Lung (tissue), 12 donors: ENCODE measurements around the gene NOX4. TPM values are rescaled to one million over a fixed set of nuclear protein-coding genes. Genes with fewer than 3 reads are reported as not detected.

Experiments used
- ATAC-seq: fragments of 200-7000 bp; cut with Tn5 transposase; one replicate; pipeline ENCODE4 v1.9.1; 2020; ENCODE audit warnings: moderate number of reproducible peaks; ENCODE audit not compliant: insufficient read depth, low FRiP score
- DNase-seq, 3 donors: peaks; one replicate each; pipeline ENCODE4 v3.0.0-alpha.2; 2013 to 2017
- H3K27ac ChIP-seq, 2 donors: one replicate each; pipeline ENCODE4 v1.5.1; 2013; ENCODE audit warnings: mild to moderate bottlenecking in 2 of 2, moderate library complexity in 2 of 2, control low read depth in 1 of 2, inconsistent platforms in 1 of 2, low read depth in 1 of 2, low read length in 1 of 2
- H3K27me3 ChIP-seq, 3 donors: one replicate each; pipeline ENCODE4 v1.5.1; 2013; ENCODE audit warnings: low read length in 2 of 3; ENCODE audit not compliant: control insufficient read depth in 3 of 3, insufficient read depth in 3 of 3
- H3K36me3 ChIP-seq, 4 donors: one replicate each; pipeline ENCODE4 v1.5.1; 2013; ENCODE audit warnings: low read length in 4 of 4, mild to moderate bottlenecking in 1 of 4, moderate library complexity in 1 of 4; ENCODE audit not compliant: control insufficient read depth in 4 of 4, insufficient read depth in 4 of 4
- H3K4me1 ChIP-seq, 5 donors: one replicate each; pipeline ENCODE4 v1.5.1; 2013; ENCODE audit warnings: low read length in 5 of 5, mild to moderate bottlenecking in 2 of 5, moderate library complexity in 1 of 5; ENCODE audit not compliant: control insufficient read depth in 5 of 5, insufficient read depth in 5 of 5
- H3K4me3 ChIP-seq: one replicate; pipeline ENCODE4 v1.5.1; 2013; ENCODE audit warnings: mild to moderate bottlenecking, control low read depth, moderate library complexity
- H3K9ac ChIP-seq, 2 donors: one replicate each; pipeline ENCODE4 v1.5.1; 2013; ENCODE audit warnings: low read length in 2 of 2, control low read depth in 1 of 2; ENCODE audit not compliant: insufficient read depth in 1 of 2
- H3K9me3 ChIP-seq, 4 donors: one replicate each; pipeline ENCODE4 v1.5.1; 2013; ENCODE audit warnings: low read length in 3 of 4, mild to moderate bottlenecking in 1 of 4, moderate library complexity in 1 of 4; ENCODE audit not compliant: control insufficient read depth in 4 of 4, insufficient read depth in 3 of 4
- CTCF ChIP-seq: IDR thresholded peaks from 2 replicates; pipeline ENCODE4 v1.5.1; 2012; ENCODE audit warnings: mild to moderate bottlenecking; ENCODE audit errors: control extremely low read depth, extremely low read depth
- WGBS, 2 donors: extraction: QIAGEN DNeasy Blood & Tissue Kit; methylation state at CpG; one replicate each; pipeline ENCODE4 v1.1.7; 2013; 5-methylcytosine and 5-hydroxymethylcytosine counted together
- polyA plus RNA-seq, 2 donors: library from polyadenylated mRNA; stranded (reverse); fragments of 200-250 nt; gene quantifications; one replicate each; pipeline ENCODE4 v1.2.1, GENCODE V29; 2013
- total RNA-seq, 2 donors: library from RNA; depleted of rRNA in 1 of 2; stranded (reverse); fragments of >200 nt in 1 of 2; gene quantifications; one replicate each; pipeline ENCODE4 v1.2.1, GENCODE V29; 2014 to 2021
- donor health status: control.
- donor health status: control.
- donor health status: Bipolar disorder and iron deficiency.
- donor health status: healthy.
- donor health status: DM: yes; HTN: yes; CAD: no.

The NOX4 gene
- total and polyA plus RNA-seq, 4 donors, result 0.46 to 2.3 (median 1.2) TPM

GRCh38 chr11:89442801-89443200 lies 48.4 kb downstream of the NOX4 start:
- TF ChIP-seq CTCF, result no peak
- WGBS, 2 donors, result 70 to 85% methylated on average over 2 of the region's 2 CpGs

GRCh38 chr11:89441606-89442005 lies 49.6 kb downstream of the NOX4 start:
- 74 to 84% methylated on average over 1 of the region's 1 CpG for WGBS, 2 donors
- H3K4me1 ChIP-seq, result peaks cover 0 to 2% (median 0%) of the 10 kb centered on the region in 5 donors
- H3K36me3 ChIP-seq, result no peaks in the 10 kb centered on the region
- no peak overlapping the region for H3K9ac ChIP-seq
- H3K27me3 ChIP-seq, result no peaks in the 10 kb centered on the region
- no peak for ATAC-seq
- no peak for DNase-seq
- no peak overlapping the region for H3K27ac ChIP-seq
- peaks cover 0 to 1% (median 0%) of the 10 kb centered on the region in 4 donors for H3K9me3 ChIP-seq
- TF ChIP-seq CTCF, result no peak
- H3K4me3 ChIP-seq, result no peak overlapping the region

More at GRCh38 chr11:89442801-89443200, 48.4 kb downstream of the NOX4 start:
- Histone ChIP-seq H3K9ac (no peak overlapping the region), H3K27ac (no peak overlapping the region), H3K9me3 (peaks cover 0 to 1% (median 0%) of the 10 kb centered on the region in 4 donors), H3K4me3 (no peak overlapping the region), H3K27me3 (no peaks in the 10 kb centered on the region), H3K36me3 (no peaks in the 10 kb centered on the region), H3K4me1 (no peaks in the 10 kb centered on the region)
- no peak for DNase-seq
- ATAC-seq, result no peak

- H3K27me3 ChIP-seq, result no peaks in the 10 kb centered on the region
These were observed 53.9 kb downstream of the NOX4 start for GRCh38 chr11:89437317-89437716.

More at GRCh38 chr11:89437317-89437716, 53.9 kb downstream of the NOX4 start:
- Histone ChIP-seq H3K27ac (no peak overlapping the region), H3K4me1 (peaks cover 0 to 7% (median 0%) of the 10 kb centered on the region in 5 donors), H3K4me3 (no peak overlapping the region), H3K9ac (no peak overlapping the region), H3K9me3 (no peaks in the 10 kb centered on the region), H3K36me3 (no peaks in the 10 kb centered on the region)
- ATAC-seq, result no peak
- no peak for DNase-seq
- WGBS, 2 donors, result 94 to 96% methylated on average over 1 of the region's 1 CpG
- TF ChIP-seq CTCF, result no peak
